ENCODE data around the gene FXYD6. TPM values are rescaled to one million over a fixed set of nuclear protein-coding genes. Genes with fewer than 3 reads are reported as not detected.

The FXYD6 gene
- total and polyA plus RNA-seq, 4 donors: 37.0 to 70.0 (median 43.9) TPM

DNA sequence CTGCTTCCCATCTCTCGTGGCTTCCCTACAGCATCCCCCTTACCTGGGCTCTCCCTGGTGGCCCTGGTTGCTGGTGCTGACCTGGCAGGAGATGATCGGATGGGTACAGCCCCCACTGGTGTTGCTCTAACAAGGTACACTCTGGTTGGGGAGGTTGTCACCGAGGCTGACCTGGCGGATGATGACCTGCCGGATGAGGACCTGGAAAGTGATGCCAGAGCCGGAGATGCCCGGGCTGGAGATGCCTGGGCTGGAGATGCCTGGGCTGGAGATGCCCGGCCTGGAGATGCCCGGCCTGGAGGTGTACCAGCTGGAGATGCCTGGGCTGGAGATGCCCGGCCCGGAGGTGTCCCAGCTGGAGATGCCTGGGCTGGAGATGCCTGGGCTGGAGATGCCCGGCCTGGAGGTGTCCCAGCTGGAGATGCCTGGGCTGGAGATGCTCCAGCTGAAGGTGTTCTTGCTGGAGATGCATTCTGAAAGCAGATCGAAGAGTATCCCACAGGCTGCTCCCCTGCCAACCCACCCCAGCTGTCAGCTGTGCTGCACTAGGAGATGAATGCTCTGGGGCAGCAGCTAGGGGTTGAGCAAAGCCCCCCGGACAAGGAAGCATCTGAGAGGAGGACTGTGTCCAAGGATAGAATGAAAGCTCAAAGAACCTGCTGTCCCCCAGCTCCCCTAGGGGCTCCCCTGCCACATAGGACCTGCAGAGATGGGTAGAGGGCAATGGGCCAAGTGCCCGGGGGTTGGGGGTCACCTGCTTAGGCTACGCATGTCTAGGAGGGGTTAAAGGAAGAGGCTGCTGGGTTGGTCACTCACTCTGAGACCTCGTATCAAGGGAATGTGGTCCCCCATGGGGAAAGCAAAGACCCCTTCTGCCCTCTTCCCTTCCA is 42.2 kb upstream of the FXYD6 start:
- DNase-seq (peak in 1 of 3 donors; percentile 10), ATAC-seq (ENCODE audit: insufficient read depth, low FRiP score) (no peak)
- TF ChIP-seq, protein P1, sequence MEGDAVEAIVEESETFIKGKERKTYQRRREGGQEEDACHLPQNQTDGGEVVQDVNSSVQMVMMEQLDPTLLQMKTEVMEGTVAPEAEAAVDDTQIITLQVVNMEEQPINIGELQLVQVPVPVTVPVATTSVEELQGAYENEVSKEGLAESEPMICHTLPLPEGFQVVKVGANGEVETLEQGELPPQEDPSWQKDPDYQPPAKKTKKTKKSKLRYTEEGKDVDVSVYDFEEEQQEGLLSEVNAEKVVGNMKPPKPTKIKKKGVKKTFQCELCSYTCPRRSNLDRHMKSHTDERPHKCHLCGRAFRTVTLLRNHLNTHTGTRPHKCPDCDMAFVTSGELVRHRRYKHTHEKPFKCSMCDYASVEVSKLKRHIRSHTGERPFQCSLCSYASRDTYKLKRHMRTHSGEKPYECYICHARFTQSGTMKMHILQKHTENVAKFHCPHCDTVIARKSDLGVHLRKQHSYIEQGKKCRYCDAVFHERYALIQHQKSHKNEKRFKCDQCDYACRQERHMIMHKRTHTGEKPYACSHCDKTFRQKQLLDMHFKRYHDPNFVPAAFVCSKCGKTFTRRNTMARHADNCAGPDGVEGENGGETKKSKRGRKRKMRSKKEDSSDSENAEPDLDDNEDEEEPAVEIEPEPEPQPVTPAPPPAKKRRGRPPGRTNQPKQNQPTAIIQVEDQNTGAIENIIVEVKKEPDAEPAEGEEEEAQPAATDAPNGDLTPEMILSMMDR (IDR thresholded peaks at IDR 0.05; ENCODE audit: control extremely low read depth, extremely low read depth): no peak
- Histone ChIP-seq H3K9ac (ENCODE audit: insufficient read depth in 1 of 2, low read length in 2 of 2) (no peak overlapping the region), H3K4me1 (ENCODE audit: control insufficient read depth in 5 of 5, insufficient read depth in 5 of 5, low read length in 5 of 5) (peaks cover 0 to 16% (median 3%) of the 10 kb centered on the region in 5 donors), H3K9me3 (ENCODE audit: control insufficient read depth in 4 of 4, insufficient read depth in 3 of 4, low read length in 3 of 4) (no peaks in the 10 kb centered on the region), H3K4me3 (no peak overlapping the region), H3K27me3 (ENCODE audit: control insufficient read depth in 3 of 3, insufficient read depth in 3 of 3, low read length in 2 of 3) (no peaks in the 10 kb centered on the region), H3K36me3 (ENCODE audit: control insufficient read depth in 4 of 4, insufficient read depth in 4 of 4, low read length in 4 of 4) (no peaks in the 10 kb centered on the region), H3K27ac (ENCODE audit: low read depth in 1 of 2, low read length in 1 of 2) (no peak overlapping the region)
- 93 to 94% methylated on average over 16 to 17 of the region's 17 CpGs for WGBS, 2 donors

DNA sequence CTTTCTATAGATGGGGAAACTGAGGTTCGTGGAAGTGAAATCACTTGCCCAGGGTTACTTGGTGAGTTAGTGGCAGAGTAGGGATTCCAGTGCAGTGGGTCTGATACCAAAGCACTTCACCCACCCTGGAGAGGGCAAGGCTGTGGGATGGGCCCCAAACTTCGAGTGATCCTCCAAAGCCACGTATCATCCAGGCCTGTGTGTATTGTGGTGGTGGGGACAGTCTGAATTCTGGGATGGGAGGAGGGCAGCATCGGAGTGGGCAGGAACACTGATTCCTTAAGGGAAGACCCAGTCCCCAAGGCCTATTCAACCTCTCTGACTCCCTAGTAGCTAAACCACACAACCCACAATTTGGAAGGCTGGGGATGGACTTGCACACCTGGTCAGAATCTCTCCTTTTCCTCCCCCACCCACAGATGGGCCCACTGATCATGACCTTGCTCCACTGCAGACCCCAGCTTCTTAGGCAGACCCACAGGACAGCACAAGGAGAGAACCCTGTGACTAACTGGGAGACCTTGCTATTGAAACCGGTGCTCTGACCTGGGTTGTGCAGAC is 41.2 kb upstream of the FXYD6 start:
- DNase-seq: no peak
- Histone ChIP-seq H3K36me3 (ENCODE audit: control insufficient read depth in 4 of 4, insufficient read depth in 4 of 4, low read length in 4 of 4) (no peaks in the 10 kb centered on the region), H3K9ac (ENCODE audit: insufficient read depth in 1 of 2, low read length in 2 of 2) (no peak overlapping the region), H3K27ac (ENCODE audit: low read depth in 1 of 2, low read length in 1 of 2) (no peak overlapping the region), H3K4me1 (ENCODE audit: control insufficient read depth in 5 of 5, insufficient read depth in 5 of 5, low read length in 5 of 5) (peaks cover 0 to 16% (median 3%) of the 10 kb centered on the region in 5 donors), H3K9me3 (ENCODE audit: control insufficient read depth in 4 of 4, insufficient read depth in 3 of 4, low read length in 3 of 4) (no peaks in the 10 kb centered on the region), H3K4me3 (no peak overlapping the region), H3K27me3 (ENCODE audit: control insufficient read depth in 3 of 3, insufficient read depth in 3 of 3, low read length in 2 of 3) (no peaks in the 10 kb centered on the region)
- no peak for ATAC-seq (ENCODE audit: insufficient read depth, low FRiP score)
- 95 to 99% methylated on average over 5 of the region's 5 CpGs for WGBS, 2 donors
- TF ChIP-seq, protein P1 (IDR thresholded peaks at IDR 0.05; ENCODE audit: control extremely low read depth, extremely low read depth): no peak

DNA sequence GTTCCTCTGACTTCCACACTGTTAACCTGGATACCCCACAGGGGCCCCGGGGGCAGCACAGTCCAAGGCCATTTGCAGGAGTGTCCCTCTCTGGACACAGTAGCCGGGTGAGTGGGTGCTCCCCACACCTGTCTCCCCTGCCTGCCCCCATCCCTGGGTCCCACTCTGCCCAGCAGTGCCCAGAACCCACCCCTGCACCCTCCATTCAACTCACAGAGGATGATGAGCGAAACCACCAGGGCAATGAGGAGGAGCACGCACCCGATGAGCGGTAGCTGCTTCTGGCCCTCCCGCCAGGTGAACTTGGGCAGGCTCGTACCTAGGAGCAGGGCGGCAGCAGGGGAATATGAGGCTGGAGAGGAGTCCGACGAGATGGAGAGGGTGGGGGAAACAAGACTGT is 40.5 kb upstream of the FXYD6 start:
- Histone ChIP-seq H3K4me1 (ENCODE audit: control insufficient read depth in 5 of 5, insufficient read depth in 5 of 5, low read length in 5 of 5) (peaks cover 0 to 16% (median 3%) of the 10 kb centered on the region in 5 donors), H3K36me3 (ENCODE audit: control insufficient read depth in 4 of 4, insufficient read depth in 4 of 4, low read length in 4 of 4) (no peaks in the 10 kb centered on the region), H3K9ac (ENCODE audit: insufficient read depth in 1 of 2, low read length in 2 of 2) (no peak overlapping the region), H3K4me3 (no peak overlapping the region), H3K27me3 (ENCODE audit: control insufficient read depth in 3 of 3, insufficient read depth in 3 of 3, low read length in 2 of 3) (no peaks in the 10 kb centered on the region), H3K27ac (ENCODE audit: low read depth in 1 of 2, low read length in 1 of 2) (no peak overlapping the region), H3K9me3 (ENCODE audit: control insufficient read depth in 4 of 4, insufficient read depth in 3 of 4, low read length in 3 of 4) (no peaks in the 10 kb centered on the region)
- WGBS, 2 donors: 96% methylated on average over 11 of the region's 11 CpGs
- TF ChIP-seq, protein P1 (IDR thresholded peaks at IDR 0.05; ENCODE audit: control extremely low read depth, extremely low read depth): no peak
- ATAC-seq (ENCODE audit: insufficient read depth, low FRiP score) (no peak), DNase-seq (no peak)
